GM12878 (cell line): Measurements from ENCODE around the gene PYGO2.

Experiments
- HDAC2 ChIP-seq: fragments of 200-600 bp; sonication (generic); IDR thresholded peaks from 2 replicates; pipeline ENCODE4 v1.6.1; 2017
- TF ChIP-seq, protein P1 (sequence below): IDR thresholded peaks from 2 replicates; pipeline ENCODE4 v1.6.1; 2012; ENCODE audit warnings: mild to moderate bottlenecking, low read depth, low read length

DNA sequence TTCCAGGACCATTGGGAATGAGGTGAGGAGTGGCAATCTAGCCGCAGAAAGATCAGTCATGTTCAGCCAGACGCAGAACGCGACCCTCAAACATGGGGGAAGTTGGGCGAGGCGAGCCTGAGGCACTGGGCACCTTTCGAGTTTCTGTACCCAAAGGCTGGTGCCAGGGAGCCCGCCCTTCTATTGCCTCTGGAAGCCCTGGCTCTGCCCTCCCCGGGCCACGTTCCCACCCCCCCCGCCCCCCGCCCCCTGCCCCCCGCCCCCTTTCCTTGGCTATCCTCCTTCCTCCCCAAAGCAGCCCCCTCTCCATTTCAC lies 38.8 kb upstream of the PYGO2 start:
- TF ChIP-seq, protein P1, sequence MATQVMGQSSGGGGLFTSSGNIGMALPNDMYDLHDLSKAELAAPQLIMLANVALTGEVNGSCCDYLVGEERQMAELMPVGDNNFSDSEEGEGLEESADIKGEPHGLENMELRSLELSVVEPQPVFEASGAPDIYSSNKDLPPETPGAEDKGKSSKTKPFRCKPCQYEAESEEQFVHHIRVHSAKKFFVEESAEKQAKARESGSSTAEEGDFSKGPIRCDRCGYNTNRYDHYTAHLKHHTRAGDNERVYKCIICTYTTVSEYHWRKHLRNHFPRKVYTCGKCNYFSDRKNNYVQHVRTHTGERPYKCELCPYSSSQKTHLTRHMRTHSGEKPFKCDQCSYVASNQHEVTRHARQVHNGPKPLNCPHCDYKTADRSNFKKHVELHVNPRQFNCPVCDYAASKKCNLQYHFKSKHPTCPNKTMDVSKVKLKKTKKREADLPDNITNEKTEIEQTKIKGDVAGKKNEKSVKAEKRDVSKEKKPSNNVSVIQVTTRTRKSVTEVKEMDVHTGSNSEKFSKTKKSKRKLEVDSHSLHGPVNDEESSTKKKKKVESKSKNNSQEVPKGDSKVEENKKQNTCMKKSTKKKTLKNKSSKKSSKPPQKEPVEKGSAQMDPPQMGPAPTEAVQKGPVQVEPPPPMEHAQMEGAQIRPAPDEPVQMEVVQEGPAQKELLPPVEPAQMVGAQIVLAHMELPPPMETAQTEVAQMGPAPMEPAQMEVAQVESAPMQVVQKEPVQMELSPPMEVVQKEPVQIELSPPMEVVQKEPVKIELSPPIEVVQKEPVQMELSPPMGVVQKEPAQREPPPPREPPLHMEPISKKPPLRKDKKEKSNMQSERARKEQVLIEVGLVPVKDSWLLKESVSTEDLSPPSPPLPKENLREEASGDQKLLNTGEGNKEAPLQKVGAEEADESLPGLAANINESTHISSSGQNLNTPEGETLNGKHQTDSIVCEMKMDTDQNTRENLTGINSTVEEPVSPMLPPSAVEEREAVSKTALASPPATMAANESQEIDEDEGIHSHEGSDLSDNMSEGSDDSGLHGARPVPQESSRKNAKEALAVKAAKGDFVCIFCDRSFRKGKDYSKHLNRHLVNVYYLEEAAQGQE, result no peak
- TF ChIP-seq HDAC2, result no peak
